ENCODE data around the gene MT1M.

GRCh38 chr16:56589141-56590039, 43.1 kb upstream of the MT1M start, which contains the start of gene MT3:
- no peak for TF ChIP-seq EP300 (IDR thresholded peaks at IDR 0.05; ENCODE audit: low read depth)
- no peak for TF ChIP-seq CTCF (IDR thresholded peaks at IDR 0.05)
- no peak for TF ChIP-seq POLR2AphosphoS5 (IDR thresholded peaks at IDR 0.05)
- TF ChIP-seq POLR2A (IDR thresholded peaks at IDR 0.05), result no peak
